GM12878 (cell line): Measurements from ENCODE around the gene WWOX. TPM values are rescaled to one million over a fixed set of nuclear protein-coding genes. Genes with fewer than 3 reads are reported as not detected.

ENCODE experiments used
- ATAC-seq: fragments of 200-7000 bp; cut with Tn5 transposase; 3 replicates; pipeline ENCODE4 v1.9.1; 2020; ENCODE audit warnings: mild to moderate bottlenecking, moderate library complexity
- BruUV-seq: library from RNA; stranded (reverse); fragments of 400-500 nt; replicated peaks from 2 replicates; lab custom pipeline; 2021; lab: Mats Ljungman, UMichigan
- CTCF ChIA-PET: fragments of 300-600 bp; sonication (Branson Sonifier 250); formaldehyde crosslinking; extraction: SDS; loops from one replicate; lab custom pipeline; 2021; ENCODE audit warnings: inconsistent platforms; lab: Yijun Ruan, JAX
- POLR2A ChIA-PET: fragments of 350-600 bp; formaldehyde crosslinking; extraction: SDS; loops from one replicate; lab custom pipeline; 2021; ENCODE audit warnings: inconsistent platforms; lab: Charles Lee
- RAD21 ChIA-PET: fragments of 300-600 bp; sonication (Branson Sonifier 250); formaldehyde crosslinking; loops from one replicate; lab custom pipeline; 2023; ENCODE audit warnings: antibody characterized with exemption; ENCODE audit not compliant: unreplicated experiment; lab: Charles Lee
- SMC1A ChIA-PET: fragments of 300-600 bp; sonication (Branson Sonifier 250); formaldehyde crosslinking; loops from one replicate; lab custom pipeline; 2023; ENCODE audit not compliant: unreplicated experiment, uncharacterized antibody; lab: Charles Lee
- DNase-seq: peaks from one replicate; pipeline ENCODE4 v3.0.0-alpha.2; 2011; ENCODE audit warnings: low read depth, low spot score
- FAIRE-seq: peaks from 3 replicates; lab custom pipeline; 2011; peaks lifted over from hg19 to GRCh38; lab: Jason Lieb, UNC
- H2AFZ ChIP-seq: 2 replicates; pipeline ENCODE4 v1.6.0; 2011; ENCODE audit warnings: low read depth, low read length, control low read depth; ENCODE audit not compliant: control insufficient read depth
- H3K27ac ChIP-seq: 2 replicates; pipeline ENCODE4 v1.5.1; 2011; ENCODE audit warnings: control low read depth; ENCODE audit not compliant: control insufficient read depth, insufficient read depth
- H3K27me3 ChIP-seq, 2 experiments: replicated peaks in 1 of 2; 2 replicates each; pipeline versions ENCODE4 v1.6.0 to v1.6.1; 2011; ENCODE audit warnings: low read length in 1 of 2; ENCODE audit not compliant: control insufficient read depth in 2 of 2, insufficient read depth in 2 of 2
- H3K36me3 ChIP-seq, 2 experiments: 2 replicates each; pipeline ENCODE4 v1.5.1; 2011; ENCODE audit warnings: low read length in 1 of 2; ENCODE audit not compliant: control insufficient read depth in 2 of 2, insufficient read depth in 2 of 2
- H3K4me1 ChIP-seq: 2 replicates; pipeline ENCODE4 v1.6.1; 2011; ENCODE audit warnings: mild to moderate bottlenecking, low read length, moderate library complexity, mixed read lengths; ENCODE audit not compliant: control insufficient read depth, insufficient read depth
- H3K4me2 ChIP-seq: 2 replicates; pipeline ENCODE4 v1.6.0; 2011; ENCODE audit warnings: control low read depth; ENCODE audit not compliant: control insufficient read depth, insufficient read depth
- H3K4me3 ChIP-seq: fragments of 200-600 bp; sonication (generic); 2 replicates; pipeline ENCODE4 v1.5.1; 2016
- H3K79me2 ChIP-seq: 2 replicates; pipeline ENCODE4 v1.6.0; 2011; ENCODE audit warnings: low read length; ENCODE audit not compliant: control insufficient read depth, insufficient read depth
- H3K9ac ChIP-seq: 2 replicates; pipeline ENCODE4 v1.8.0; 2011; ENCODE audit warnings: low read length, control low read depth, mixed read lengths; ENCODE audit not compliant: control insufficient read depth, insufficient read depth
- H3K9me3 ChIP-seq: replicated peaks from 3 replicates; pipeline ENCODE4 v1.5.1; 2011; ENCODE audit warnings: mild to moderate bottlenecking, low read length; ENCODE audit not compliant: control insufficient read depth, insufficient read depth
- H4K20me1 ChIP-seq: 2 replicates; pipeline ENCODE4 v1.6.0; 2011; ENCODE audit not compliant: control insufficient read depth, insufficient read depth
- RELA ChIP-seq: fragments of 450-650 bp; IDR thresholded peaks from 2 replicates; pipeline ENCODE4 v1.8.0; 2014; ENCODE audit warnings: borderline replicate concordance; ENCODE audit not compliant: partially characterized antibody
- SPI1 ChIP-seq: IDR thresholded peaks from 2 replicates; pipeline ENCODE4 v1.6.1; 2011; ENCODE audit warnings: low read depth, mild to moderate bottlenecking, low read length, moderate library complexity, borderline replicate concordance; ENCODE audit not compliant: insufficient read depth
- STAT1 ChIP-seq: fragments of 450-650 bp; conservative IDR thresholded peaks from 2 replicates; pipeline ENCODE4 v1.6.1; 2014; ENCODE audit warnings: antibody characterized with exemption, mild to moderate bottlenecking
- WGBS: methylation state at CpG from one replicate; pipeline ENCODE4 v1.1.6; 2016; ENCODE audit warnings: low lambda C conversion rate; ENCODE audit not compliant: insufficient replicate concordance, insufficient coverage; ENCODE audit errors: missing lambda C conversion rate; 5-methylcytosine and 5-hydroxymethylcytosine counted together
- in situ Hi-C: fragments of 300-500 bp; cut with MboI; formaldehyde crosslinking; loops from 9 replicates; pipeline ENCODE4 v1.14.3; 2018; ENCODE audit warnings: mixed read lengths
- intact Hi-C: fragments of 100-400 bp; cut with micrococcal nuclease; formaldehyde crosslinking; loops from one replicate; pipeline ENCODE4 v1.14.2; 2022; ENCODE audit not compliant: unreplicated experiment
- polyA plus RNA-seq, 11 experiments: library from polyadenylated mRNA; depleted of rRNA in 4 of 11; unstranded in 6 of 11; stranded (reverse) in 5 of 11; fragments of >200 nt; fragmentation: Nextera tagmentation in 4 of 11; fragmentation: Illumina TruSeq in 1 of 11; extraction: Ambion mirVana in 4 of 11; extraction: Trizol in 1 of 11; gene quantifications; 1 replicate in 1 of 11; 2 replicates in 10 of 11; pipeline versions ENCODE4 v1.2.1 to v1.2.3, GENCODE V29; 2011 to 2016; ENCODE audit warnings: inconsistent platforms in 2 of 11, missing spikeins in 2 of 11, low read depth in 1 of 11
- total RNA-seq, 4 experiments: library from RNA; depleted of rRNA in 3 of 4; stranded (reverse); fragments of >200 nt in 3 of 4; fragmentation: Illumina TruSeq in 1 of 4; extraction: Trizol in 1 of 4; gene quantifications; 2 replicates each; pipeline versions ENCODE4 v1.2.1 to v1.2.3, GENCODE V29; 2013 to 2021
- TF ChIP-seq, protein P1 (sequence below), 3 experiments: IDR thresholded peaks in 2 of 3; conservative IDR thresholded peaks in 1 of 3; 2 replicates each; pipeline ENCODE4 v1.5.1; 2011; ENCODE audit warnings: low read depth in 3 of 3, low read length in 3 of 3, mild to moderate bottlenecking in 3 of 3, control low read depth in 2 of 3, moderate library complexity in 2 of 3, inconsistent platforms in 1 of 3, mixed read lengths in 1 of 3; ENCODE audit not compliant: control insufficient read depth in 2 of 3, insufficient read depth in 1 of 3; ENCODE audit errors: extremely low read depth in 1 of 3
- TF ChIP-seq, protein P2 (sequence below): fragments of 450-650 bp; formaldehyde crosslinking; IDR thresholded peaks from 2 replicates; pipeline ENCODE4 v1.4.0; 2022; ENCODE audit warnings: mild to moderate bottlenecking, moderate library complexity

The WWOX gene
- total and polyA plus RNA-seq, 10 of the 15 experiments (the other 5 are each of a cell fraction or from before 2014, with no cell fraction given): 2.8 to 24.4 (median 17.8) TPM

DNA sequence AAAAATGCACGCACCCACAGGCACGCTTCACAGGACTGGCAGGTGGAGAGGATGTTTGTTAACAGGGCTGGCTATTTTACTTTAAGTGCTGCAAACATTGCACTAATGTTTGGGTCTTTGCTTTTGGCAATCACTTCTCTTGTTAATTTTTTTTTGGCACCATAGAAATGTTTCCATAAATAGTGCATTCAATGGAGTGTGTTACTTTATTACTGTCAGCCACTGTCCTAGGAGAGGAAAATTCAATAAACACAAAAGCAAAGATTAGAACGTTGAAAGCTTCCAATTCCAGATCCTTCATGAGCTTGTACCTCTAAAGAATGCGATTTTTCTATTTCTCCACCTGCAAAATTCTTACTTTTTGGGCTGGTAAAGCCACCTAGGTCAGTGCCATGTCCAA lies 743.5 kb downstream of the WWOX start:
- no peak for DNase-seq
- H3K9me3 ChIP-seq: no peaks in the 10 kb centered on the region
- FAIRE-seq: no peak
- no TSS peak for BruUV-seq
- in situ Hi-C loops: no loop called here
- no peak overlapping the region for H3K27ac ChIP-seq
- CTCF ChIA-PET: no interaction called here
- TF ChIP-seq, protein P1, sequence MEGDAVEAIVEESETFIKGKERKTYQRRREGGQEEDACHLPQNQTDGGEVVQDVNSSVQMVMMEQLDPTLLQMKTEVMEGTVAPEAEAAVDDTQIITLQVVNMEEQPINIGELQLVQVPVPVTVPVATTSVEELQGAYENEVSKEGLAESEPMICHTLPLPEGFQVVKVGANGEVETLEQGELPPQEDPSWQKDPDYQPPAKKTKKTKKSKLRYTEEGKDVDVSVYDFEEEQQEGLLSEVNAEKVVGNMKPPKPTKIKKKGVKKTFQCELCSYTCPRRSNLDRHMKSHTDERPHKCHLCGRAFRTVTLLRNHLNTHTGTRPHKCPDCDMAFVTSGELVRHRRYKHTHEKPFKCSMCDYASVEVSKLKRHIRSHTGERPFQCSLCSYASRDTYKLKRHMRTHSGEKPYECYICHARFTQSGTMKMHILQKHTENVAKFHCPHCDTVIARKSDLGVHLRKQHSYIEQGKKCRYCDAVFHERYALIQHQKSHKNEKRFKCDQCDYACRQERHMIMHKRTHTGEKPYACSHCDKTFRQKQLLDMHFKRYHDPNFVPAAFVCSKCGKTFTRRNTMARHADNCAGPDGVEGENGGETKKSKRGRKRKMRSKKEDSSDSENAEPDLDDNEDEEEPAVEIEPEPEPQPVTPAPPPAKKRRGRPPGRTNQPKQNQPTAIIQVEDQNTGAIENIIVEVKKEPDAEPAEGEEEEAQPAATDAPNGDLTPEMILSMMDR (IDR thresholded peaks at IDR 0.05 in 2 of 3, conservative IDR thresholded peaks at IDR 0.05 in 1 of 3; ENCODE audit: control insufficient read depth in 2 of 3, extremely low read depth in 1 of 3, insufficient read depth in 1 of 3, low read depth in 3 of 3, low read length in 3 of 3): no peak
- TF ChIP-seq RELA (no peak), SPI1 (no peak), STAT1 (no peak)
- TF ChIP-seq, protein P2, sequence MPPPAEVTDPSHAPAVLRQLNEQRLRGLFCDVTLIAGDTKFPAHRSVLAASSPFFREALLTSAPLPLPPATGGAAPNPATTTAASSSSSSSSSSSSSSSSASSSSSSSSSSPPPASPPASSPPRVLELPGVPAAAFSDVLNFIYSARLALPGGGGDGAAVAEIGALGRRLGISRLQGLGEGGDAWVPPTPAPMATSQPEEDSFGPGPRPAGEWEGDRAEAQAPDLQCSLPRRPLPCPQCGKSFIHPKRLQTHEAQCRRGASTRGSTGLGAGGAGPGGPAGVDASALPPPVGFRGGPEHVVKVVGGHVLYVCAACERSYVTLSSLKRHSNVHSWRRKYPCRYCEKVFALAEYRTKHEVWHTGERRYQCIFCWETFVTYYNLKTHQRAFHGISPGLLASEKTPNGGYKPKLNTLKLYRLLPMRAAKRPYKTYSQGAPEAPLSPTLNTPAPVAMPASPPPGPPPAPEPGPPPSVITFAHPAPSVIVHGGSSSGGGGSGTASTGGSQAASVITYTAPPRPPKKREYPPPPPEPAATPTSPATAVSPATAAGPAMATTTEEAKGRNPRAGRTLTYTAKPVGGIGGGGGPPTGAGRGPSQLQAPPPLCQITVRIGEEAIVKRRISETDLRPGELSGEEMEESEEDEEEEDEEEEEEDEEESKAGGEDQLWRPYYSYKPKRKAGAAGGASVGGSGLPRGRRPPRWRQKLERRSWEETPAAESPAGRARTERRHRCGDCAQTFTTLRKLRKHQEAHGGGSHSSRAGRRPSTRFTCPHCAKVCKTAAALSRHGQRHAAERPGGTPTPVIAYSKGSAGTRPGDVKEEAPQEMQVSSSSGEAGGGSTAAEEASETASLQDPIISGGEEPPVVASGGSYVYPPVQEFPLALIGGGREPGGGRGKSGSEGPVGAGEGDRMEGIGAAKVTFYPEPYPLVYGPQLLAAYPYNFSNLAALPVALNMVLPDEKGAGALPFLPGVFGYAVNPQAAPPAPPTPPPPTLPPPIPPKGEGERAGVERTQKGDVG (CRISPR knock-in tag): no peak
- no peaks in the 10 kb centered on the region for H3K79me2 ChIP-seq
- POLR2A ChIA-PET: no interaction called here
- intact Hi-C loops: no loop called here
- ATAC-seq: no peak
- RAD21 ChIA-PET: no interaction called here
- no peak overlapping the region for H3K4me3 ChIP-seq
- no peak overlapping the region for H2AFZ ChIP-seq
- H3K4me1 ChIP-seq: no peaks in the 10 kb centered on the region
- WGBS: 2% methylated on average over 4 of the region's 4 CpGs
- H3K9ac ChIP-seq: no peak overlapping the region
- SMC1A ChIA-PET: no interaction called here
- H3K36me3 ChIP-seq: no peaks in the 10 kb centered on the region
- H3K27me3 ChIP-seq: no peaks in the 10 kb centered on the region
- no peak overlapping the region for H3K4me2 ChIP-seq
- H4K20me1 ChIP-seq: no peaks in the 10 kb centered on the region
